ENCODE data around the gene ZNF282. TPM values are rescaled to one million over a fixed set of nuclear protein-coding genes. Genes with fewer than 3 reads are reported as not detected.
"Not testable (repeated sequence)": the region's sequence is repeated elsewhere in the genome, so short reads cannot be mapped to it uniquely, and the experiment has no call there.

ZNF282 gene
- total RNA-seq, 1 donor from 2014 or later, result 32.0 TPM

DNA sequence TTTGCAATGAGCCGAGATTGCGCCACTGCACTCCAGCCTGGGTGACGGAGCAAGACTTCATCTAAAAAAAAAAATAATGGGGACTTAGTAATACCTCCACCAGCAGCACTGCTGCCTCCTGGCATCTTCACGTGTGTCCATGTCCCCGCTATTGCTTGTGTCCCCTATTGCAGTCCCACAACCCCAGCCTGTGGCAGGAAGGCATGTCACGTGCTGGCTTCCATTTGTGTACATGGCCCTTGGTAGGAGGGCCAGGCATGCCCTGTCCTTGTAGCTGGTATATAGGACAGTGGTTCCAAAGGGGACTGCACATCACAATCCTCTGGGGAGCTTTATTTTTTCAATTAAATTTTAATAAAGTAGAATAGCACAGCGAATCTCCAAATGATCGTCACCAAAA lies 72.4 kb downstream of the ZNF282 start:
- no peak overlapping the region for H3K4me3 ChIP-seq (ENCODE audit: low read depth, low read length)
- H3K36me3 ChIP-seq (ENCODE audit: control insufficient read depth, insufficient read depth, low read length), result no peaks in the 10 kb centered on the region
- TF ChIP-seq, protein P1, sequence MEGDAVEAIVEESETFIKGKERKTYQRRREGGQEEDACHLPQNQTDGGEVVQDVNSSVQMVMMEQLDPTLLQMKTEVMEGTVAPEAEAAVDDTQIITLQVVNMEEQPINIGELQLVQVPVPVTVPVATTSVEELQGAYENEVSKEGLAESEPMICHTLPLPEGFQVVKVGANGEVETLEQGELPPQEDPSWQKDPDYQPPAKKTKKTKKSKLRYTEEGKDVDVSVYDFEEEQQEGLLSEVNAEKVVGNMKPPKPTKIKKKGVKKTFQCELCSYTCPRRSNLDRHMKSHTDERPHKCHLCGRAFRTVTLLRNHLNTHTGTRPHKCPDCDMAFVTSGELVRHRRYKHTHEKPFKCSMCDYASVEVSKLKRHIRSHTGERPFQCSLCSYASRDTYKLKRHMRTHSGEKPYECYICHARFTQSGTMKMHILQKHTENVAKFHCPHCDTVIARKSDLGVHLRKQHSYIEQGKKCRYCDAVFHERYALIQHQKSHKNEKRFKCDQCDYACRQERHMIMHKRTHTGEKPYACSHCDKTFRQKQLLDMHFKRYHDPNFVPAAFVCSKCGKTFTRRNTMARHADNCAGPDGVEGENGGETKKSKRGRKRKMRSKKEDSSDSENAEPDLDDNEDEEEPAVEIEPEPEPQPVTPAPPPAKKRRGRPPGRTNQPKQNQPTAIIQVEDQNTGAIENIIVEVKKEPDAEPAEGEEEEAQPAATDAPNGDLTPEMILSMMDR (IDR thresholded peaks at IDR 0.05; ENCODE audit: insufficient read depth, low read length, poor library complexity, severe bottlenecking), result no peak
- no peaks in the 10 kb centered on the region for H3K27me3 ChIP-seq (ENCODE audit: control insufficient read depth, insufficient read depth, low read length)
- no peak for DNase-seq (ENCODE audit: low read depth)

DNA sequence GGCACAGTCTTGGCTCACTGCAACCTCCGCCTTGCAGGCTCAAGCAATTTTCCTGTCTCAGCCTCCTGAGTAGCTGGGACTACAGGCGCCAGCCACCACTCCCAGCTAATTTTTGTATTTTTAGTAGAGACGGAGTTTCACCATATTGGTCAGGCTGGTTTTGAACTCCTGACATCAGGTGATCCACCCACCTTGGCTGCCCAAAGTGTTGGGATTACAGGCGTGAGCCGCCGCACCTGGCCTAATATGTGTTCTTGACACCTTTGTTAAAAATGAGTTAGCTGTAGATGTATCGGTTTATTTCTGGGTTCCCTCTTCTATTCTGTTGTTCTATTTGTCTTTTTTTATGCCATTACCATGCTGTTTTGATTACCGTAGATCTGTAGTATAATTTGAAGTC lies 79.1 kb downstream of the ZNF282 start:
- not testable (repeated sequence) for H3K4me3 ChIP-seq (ENCODE audit: low read depth, low read length); DNase-seq (ENCODE audit: low read depth); H3K36me3 ChIP-seq (ENCODE audit: control insufficient read depth, insufficient read depth, low read length); H3K27me3 ChIP-seq (ENCODE audit: control insufficient read depth, insufficient read depth, low read length)

Other genes starting within 250 kb of the ZNF282 start
- gene PDIA4, start 167.0 kb upstream of the ZNF282 start, total RNA-seq, result 216 and 225 TPM in 2 replicates
- 7.2 and 12.1 TPM in 2 replicates for gene ZNF786, start 104.8 kb upstream of the ZNF282 start, total RNA-seq
- gene ZNF425, start 69.2 kb upstream of the ZNF282 start, total RNA-seq, result 3.9 and 5.0 TPM in 2 replicates
- 14.2 and 16.0 TPM in 2 replicates for gene ZNF398, start 48.1 kb upstream of the ZNF282 start, total RNA-seq
- 6.7 and 8.7 TPM in 2 replicates for gene ZNF212, start 44.1 kb downstream of the ZNF282 start, total RNA-seq
- gene ZNF783, start 66.7 kb downstream of the ZNF282 start, total RNA-seq, result 10.4 and 11.3 TPM in 2 replicates